Measurements from ENCODE around the gene ZNF175.

The ZNF175 gene

GRCh38 chr19:51549533-51550324 is 21.4 kb upstream of the ZNF175 start:
- in situ Hi-C loops (cut with HindIII; ENCODE audit: low sequenced_read_pairs), result loop anchor here (5.0 kb wide), 1 partner anchor 38 kb away; no protein-coding TSS in a partner anchor

GRCh38 chr19:51550848-51551672 is 20.0 kb upstream of the ZNF175 start:
- in situ Hi-C loops (cut with HindIII; ENCODE audit: low sequenced_read_pairs), result no loop called here

- in situ Hi-C loops (cut with HindIII; ENCODE audit: low sequenced_read_pairs), result no loop called here
Observed at GRCh38 chr19:51551673-51552432, 19.2 kb upstream of the ZNF175 start.

GRCh38 chr19:51552608-51552995 is 18.5 kb upstream of the ZNF175 start:
- in situ Hi-C loops (cut with HindIII; ENCODE audit: low sequenced_read_pairs), result no loop called here

- in situ Hi-C loops (cut with HindIII; ENCODE audit: low sequenced_read_pairs), result no loop called here
Observed at GRCh38 chr19:51552996-51553725, 17.9 kb upstream of the ZNF175 start.

- in situ Hi-C loops (cut with HindIII; ENCODE audit: low sequenced_read_pairs), result no loop called here
Observed at GRCh38 chr19:51559240-51559639, 11.8 kb upstream of the ZNF175 start.

- in situ Hi-C loops (cut with HindIII; ENCODE audit: low sequenced_read_pairs), result no loop called here
Observed at GRCh38 chr19:51560339-51560738, 10.7 kb upstream of the ZNF175 start.

- in situ Hi-C loops (cut with HindIII; ENCODE audit: low sequenced_read_pairs), result no loop called here
Observed at GRCh38 chr19:51564791-51565190, 6.3 kb upstream of the ZNF175 start.

GRCh38 chr19:51565583-51565982 is 5.5 kb upstream of the ZNF175 start:
- in situ Hi-C loops (cut with HindIII; ENCODE audit: low sequenced_read_pairs), result no loop called here

- in situ Hi-C loops (cut with HindIII; ENCODE audit: low sequenced_read_pairs), result no loop called here
Observed at GRCh38 chr19:51566489-51567100, 4.5 kb upstream of the ZNF175 start.

GRCh38 chr19:51567583-51567982 is 3.5 kb upstream of the ZNF175 start:
- in situ Hi-C loops (cut with HindIII; ENCODE audit: low sequenced_read_pairs), result no loop called here

- in situ Hi-C loops (cut with HindIII; ENCODE audit: low sequenced_read_pairs), result no loop called here
Observed at GRCh38 chr19:51568456-51568855, 2.6 kb upstream of the ZNF175 start.

GRCh38 chr19:51571599-51571998 is 516 bp downstream of the ZNF175 start:
- in situ Hi-C loops (cut with HindIII; ENCODE audit: low sequenced_read_pairs), result no loop called here

- in situ Hi-C loops (cut with HindIII; ENCODE audit: low sequenced_read_pairs), result no loop called here
Observed at GRCh38 chr19:51572410-51572809, 1.3 kb downstream of the ZNF175 start.

GRCh38 chr19:51572908-51573307 is 1.8 kb downstream of the ZNF175 start:
- in situ Hi-C loops (cut with HindIII; ENCODE audit: low sequenced_read_pairs), result no loop called here

- in situ Hi-C loops (cut with HindIII; ENCODE audit: low sequenced_read_pairs), result no loop called here
Observed at GRCh38 chr19:51573331-51573730, 2.2 kb downstream of the ZNF175 start.

- in situ Hi-C loops (cut with HindIII; ENCODE audit: low sequenced_read_pairs), result no loop called here
Observed at GRCh38 chr19:51576850-51577249, 5.8 kb downstream of the ZNF175 start.

GRCh38 chr19:51586103-51586728 is 15.1 kb downstream of the ZNF175 start:
- in situ Hi-C loops (cut with HindIII; ENCODE audit: low sequenced_read_pairs), result loop anchor here (5.0 kb wide), 1 partner anchor 39 kb away; no protein-coding TSS in a partner anchor

GRCh38 chr19:51586799-51587198 is 15.7 kb downstream of the ZNF175 start:
- in situ Hi-C loops (cut with HindIII; ENCODE audit: low sequenced_read_pairs), result loop anchor here (5.0 kb wide), 1 partner anchor 39 kb away; no protein-coding TSS in a partner anchor
